Stimulated activated CD8-positive, alpha-beta memory T cell treated with anti-CD3 and anti-CD28 coated beads, Interleukin-2, amount 100 ng/mL, for 48 hours (primary cell): ENCODE measurements around the gene FAM124A.
A peak's percentile ranks its signal among the peaks of the same experiment; 100 is the strongest.

ENCODE experiments used
- DNase-seq, 2 donors: peaks; one replicate each; pipeline ENCODE4 v3.0.0-alpha.2; 2020; ENCODE audit warnings: low read depth in 2 of 2

FAM124A gene

DNA sequence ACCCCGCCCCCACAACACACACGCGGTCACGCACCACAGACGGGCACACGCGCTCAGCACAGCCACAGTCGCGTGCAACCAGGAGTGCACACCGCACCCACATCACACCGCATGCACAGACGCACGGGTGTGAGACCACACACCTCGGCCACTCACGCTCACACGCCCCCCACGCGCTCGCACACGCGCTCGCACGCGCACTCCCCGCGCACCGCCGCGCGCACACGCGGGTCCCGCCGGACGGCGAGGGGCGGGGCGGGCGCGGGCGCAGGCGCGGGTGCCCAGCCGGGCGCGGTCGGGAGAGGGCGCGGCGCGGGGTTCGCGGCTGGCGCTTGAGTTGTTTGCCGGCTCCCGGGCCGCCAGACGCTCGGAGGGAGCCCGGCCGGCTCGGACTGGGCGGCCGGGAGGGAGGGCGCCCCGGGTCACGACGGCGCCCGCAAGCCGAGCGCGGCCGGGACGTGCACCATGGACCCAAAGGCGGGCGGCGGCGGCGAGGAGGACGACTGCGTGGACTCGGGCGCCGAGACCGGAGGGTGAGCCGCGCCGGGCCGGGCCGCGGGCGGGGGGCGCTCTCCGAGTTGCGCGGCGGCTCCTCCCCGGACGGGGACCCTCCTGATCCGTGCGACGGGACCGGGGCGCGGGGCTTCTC lies at the start of gene FAM124A:
Gene FAM124A (plus strand): TSS at position 362 of the 649 bp plus-strand sequence. CDS start 104 bp downstream, at position 466.
- peak; percentile 29 to 40 for DNase-seq

GRCh38 chr13:51175021-51175420 lies 47.2 kb upstream of the FAM124A start:
- no peak for DNase-seq

- DNase-seq: no peak
These were observed 46.6 kb upstream of the FAM124A start for GRCh38 chr13:51175639-51176038.

DNA sequence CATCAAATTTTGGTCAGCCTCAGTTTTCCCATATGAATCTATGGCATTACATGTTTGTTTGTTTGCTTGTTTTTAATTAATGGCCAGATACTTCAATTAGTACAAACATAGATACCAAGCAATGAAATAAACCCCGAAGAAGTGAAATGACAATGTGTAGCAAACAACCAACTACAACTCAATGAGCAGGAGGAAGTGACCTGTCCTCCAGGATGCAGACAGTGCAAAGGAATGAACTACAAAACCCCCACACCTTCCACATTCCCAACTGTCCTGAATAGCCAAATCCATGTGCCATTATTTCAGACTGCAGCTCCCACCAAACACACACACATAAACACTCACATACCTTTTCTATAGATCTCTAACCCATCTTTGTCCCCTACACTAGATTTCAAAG lies 45.0 kb upstream of the FAM124A start:
- no peak for DNase-seq

GRCh38 chr13:51178456-51179074 lies 43.6 kb upstream of the FAM124A start:
- DNase-seq: no peak

DNA sequence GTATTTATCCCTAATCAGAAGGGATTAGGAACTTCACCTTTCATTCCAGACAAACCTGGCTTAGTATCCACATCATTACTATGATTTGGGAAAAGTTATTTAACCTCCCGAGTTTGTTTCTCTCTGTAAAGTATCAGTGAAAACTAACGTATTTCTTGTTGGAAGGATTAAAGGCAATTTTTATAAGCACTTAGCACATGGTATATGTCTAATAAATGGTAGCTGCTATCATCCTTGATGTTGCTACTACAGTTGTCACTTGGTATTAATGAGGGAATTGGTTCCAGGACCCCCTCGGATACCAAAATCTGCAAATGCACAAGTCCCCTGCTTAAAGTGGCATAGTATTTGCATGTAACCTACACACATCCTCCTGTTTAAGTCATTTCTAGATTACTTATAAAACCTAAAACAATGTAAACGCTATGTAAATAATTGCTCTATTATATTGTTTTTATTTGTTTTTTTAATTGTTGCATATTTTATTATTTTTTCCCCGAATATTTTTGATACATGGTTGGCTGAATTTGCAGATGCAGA lies 42.7 kb upstream of the FAM124A start:
- no peak for DNase-seq

DNA sequence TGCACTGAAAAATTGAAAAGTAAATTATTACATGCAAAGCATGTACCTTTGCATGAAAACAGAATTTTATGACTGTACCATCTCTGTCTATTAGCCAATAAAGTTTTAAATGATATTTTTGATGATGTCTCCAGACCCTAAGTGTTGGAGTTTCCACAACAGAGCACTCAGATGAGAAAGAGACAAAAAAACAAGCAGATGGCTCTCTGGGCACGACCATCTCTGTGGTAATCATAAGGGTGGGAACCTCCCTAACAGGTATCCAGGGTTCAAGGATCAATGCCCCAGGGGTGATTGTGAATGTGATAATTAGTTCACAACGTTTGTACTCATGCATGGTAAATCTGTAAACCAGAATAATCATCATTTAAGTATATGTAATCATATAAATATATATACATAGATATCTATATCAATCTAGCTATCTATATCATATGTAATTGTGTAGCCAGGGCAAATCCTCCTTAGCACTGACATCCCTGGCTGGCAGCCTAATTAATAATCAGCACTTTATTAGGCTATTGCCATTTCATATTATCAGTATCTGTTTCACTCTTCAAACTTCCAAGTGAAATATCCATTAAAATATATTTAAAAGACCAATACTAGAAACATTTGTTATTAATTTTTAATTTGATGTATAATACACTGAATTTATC lies 41.2 kb upstream of the FAM124A start:
- no peak for DNase-seq

GRCh38 chr13:51181786-51182383 lies 40.3 kb upstream of the FAM124A start:
- DNase-seq: no peak

GRCh38 chr13:51191743-51192142 lies 30.5 kb upstream of the FAM124A start:
- no peak for DNase-seq

DNA sequence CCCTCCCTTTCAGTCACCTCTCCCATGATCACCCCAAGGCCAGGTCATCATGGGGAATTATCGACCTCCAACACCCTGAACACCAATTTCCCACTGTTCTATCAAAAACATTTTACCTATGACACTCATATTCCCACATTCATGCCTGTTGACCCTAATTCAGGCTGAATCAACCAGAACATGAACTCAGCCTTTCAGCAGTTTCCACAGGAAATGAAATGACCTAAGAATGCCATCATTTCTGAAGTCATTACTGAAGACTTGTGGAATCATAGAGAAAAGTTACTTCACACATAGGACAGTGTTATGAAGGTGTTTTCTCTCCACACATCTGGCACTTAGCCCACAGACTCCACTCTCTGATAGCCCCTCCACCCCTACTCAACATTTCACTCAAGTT lies 29.9 kb upstream of the FAM124A start:
- DNase-seq: no peak

GRCh38 chr13:51193387-51193786 lies 28.8 kb upstream of the FAM124A start:
- DNase-seq: no peak

DNA sequence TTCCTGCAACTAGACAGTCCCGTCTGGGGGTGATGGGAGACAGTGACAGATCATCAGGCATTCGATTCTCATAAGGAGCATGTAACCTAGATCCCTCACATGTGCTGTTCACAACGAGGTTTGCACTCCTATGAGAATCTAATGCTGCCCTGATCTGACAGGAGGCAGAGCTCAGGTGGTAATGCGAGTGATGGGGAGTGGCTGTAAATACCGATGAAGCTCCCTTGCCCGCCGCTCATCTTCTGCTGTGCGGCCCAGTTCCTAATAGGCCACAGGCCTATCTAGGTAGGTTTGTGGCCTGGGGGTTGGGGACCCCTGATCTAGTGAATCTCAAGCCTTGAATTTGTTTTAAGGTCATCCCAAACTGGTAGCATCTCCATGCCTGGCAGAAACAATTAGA lies 27.3 kb upstream of the FAM124A start:
- DNase-seq: no peak

GRCh38 chr13:51201886-51202285 lies 20.3 kb upstream of the FAM124A start:
- no peak for DNase-seq

DNA sequence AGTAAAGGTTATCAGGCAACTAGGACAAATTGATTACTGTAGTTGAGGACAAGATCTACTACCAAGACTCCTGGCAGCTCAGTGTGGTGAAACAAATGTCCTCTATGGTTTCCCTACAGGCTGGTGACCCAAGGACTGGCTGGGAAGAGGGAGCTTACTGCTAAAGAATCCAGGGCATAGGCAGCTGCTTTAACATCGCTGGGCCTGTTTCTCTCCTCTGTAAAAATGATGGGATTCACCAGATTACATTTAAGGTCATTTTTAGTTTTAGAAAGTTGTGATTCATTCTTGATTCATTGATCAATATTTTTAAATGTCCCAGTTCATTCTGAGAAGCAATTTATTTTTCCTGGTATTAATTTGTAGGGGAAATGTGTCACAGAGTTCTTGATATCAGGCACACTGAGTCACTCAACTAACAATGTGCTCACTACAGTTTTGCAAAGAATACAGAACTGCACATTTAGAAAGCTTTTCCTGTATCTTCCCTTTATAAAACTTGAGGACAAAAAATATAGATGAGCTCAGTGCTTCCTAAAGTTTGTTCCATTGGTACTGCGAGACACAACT lies 19.6 kb upstream of the FAM124A start:
- DNase-seq: no peak

GRCh38 chr13:51206584-51206983 lies 15.6 kb upstream of the FAM124A start:
- no peak for DNase-seq

- DNase-seq: no peak
These were observed 14.3 kb upstream of the FAM124A start for GRCh38 chr13:51207881-51208280.

GRCh38 chr13:51208716-51209115 lies 13.5 kb upstream of the FAM124A start:
- DNase-seq: no peak

- no peak for DNase-seq
These were observed 10.3 kb upstream of the FAM124A start for GRCh38 chr13:51211910-51212309.

DNA sequence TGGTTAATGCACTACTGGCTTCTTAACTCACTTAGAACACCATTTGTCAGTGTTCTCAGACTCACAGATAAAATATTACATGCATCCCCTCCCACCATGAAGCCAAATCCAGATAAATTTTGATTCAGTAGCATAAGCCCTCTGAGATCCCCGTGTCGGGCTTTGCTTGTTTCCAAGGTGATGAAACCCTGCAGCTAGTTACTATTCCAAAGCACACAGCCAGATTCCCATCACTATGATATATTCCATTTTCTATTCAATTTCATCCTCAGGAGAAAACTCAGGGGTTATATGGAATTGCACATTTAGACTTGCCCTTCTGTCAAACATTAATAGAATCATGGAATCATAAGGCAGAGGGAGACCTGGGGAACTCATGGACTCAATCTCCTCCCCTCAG lies 9.4 kb upstream of the FAM124A start:
- no peak for DNase-seq

- no peak for DNase-seq
These were observed 8.9 kb upstream of the FAM124A start for GRCh38 chr13:51213173-51213728.

DNA sequence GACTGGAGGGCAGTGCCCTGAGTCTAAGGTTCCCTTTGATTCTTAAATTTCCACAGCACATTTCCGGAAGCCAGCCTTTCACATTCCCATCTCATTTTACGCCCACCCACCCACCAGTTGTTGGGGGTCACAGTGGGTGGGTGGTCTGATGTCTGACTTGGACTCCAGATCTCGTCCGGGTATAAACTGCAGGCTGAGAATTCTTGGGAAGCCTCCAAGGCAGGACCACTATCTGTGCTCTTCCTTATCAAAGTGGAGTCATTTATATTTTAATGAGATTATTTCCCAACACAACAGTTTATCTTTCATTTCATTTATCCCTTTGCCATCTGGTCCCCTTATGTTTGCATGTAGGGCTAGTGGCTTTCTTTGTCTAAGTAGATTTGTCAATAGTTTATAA lies 3.6 kb upstream of the FAM124A start:
- DNase-seq: no peak

DNA sequence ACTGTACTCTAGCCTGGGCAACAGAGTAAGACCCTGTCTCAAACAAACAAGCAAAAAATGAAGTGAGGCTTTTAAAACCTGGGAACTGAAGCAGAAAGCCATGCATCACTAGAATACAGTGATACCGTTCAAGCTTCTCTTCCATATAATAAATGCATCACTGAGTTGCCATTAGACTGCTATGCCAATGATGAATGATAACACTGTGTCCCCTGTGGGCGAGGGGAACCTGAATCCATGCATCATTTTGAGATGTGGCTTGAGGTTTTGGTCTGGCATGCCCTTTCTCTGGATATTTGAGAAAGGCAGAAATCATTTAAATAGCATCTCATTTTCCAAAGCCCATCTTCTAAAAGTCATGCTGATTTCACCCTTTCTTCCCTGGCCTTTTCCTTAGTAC lies 1.5 kb upstream of the FAM124A start:
- no peak for DNase-seq
